ENCODE data around the gene LTA4H. TPM values are rescaled to one million over a fixed set of nuclear protein-coding genes. Genes with fewer than 3 reads are reported as not detected.

LTA4H gene
- total RNA-seq, 1 experiment from 2014 or later: 51.8 TPM

- POLR2A ChIA-PET (ENCODE audit: low non-redundant PET): no interaction called here
- CTCF ChIA-PET: no interaction called here
- DNase-seq (ENCODE audit: low spot score): no peak
Measured at GRCh38 chr12:96039516-96039915, 4.1 kb upstream of the LTA4H start.

GRCh38 chr12:96036765-96037455, 1.5 kb upstream of the LTA4H start:
- Histone ChIP-seq H3K4me1 (ENCODE audit: insufficient read depth, low read length, poor library complexity, severe bottlenecking) (peaks cover 5% of the 10 kb centered on the region), H3K36me3 (ENCODE audit: insufficient read depth, low read length, poor library complexity, severe bottlenecking) (no peaks in the 10 kb centered on the region), H3K27me3 (replicated peaks; ENCODE audit: insufficient read depth, low read depth, low read length, poor library complexity) (no peaks in the 10 kb centered on the region), H3K4me3 (ENCODE audit: low read depth, low read length, poor library complexity, severe bottlenecking) (no peak overlapping the region), H3K27ac (ENCODE audit: low read depth, low read length, poor library complexity, severe bottlenecking) (no peak overlapping the region), H3K9me3 (ENCODE audit: low read depth, low read length, poor library complexity, severe bottlenecking) (no peaks in the 10 kb centered on the region)
- TF ChIP-seq CTCF (conservative IDR thresholded peaks at IDR 0.05; ENCODE audit: low read depth, low read length) (no peak), EZH2 (IDR thresholded peaks at IDR 0.05; ENCODE audit: borderline replicate concordance, low read depth, low read length, poor library complexity, severe bottlenecking) (no peak)
- ChIA-PET POLR2A (ENCODE audit: low non-redundant PET) (no interaction called here), CTCF (no interaction called here)
- no peak for DNase-seq (ENCODE audit: low spot score)
- BruUV-seq (replicated peaks): no TSS peak
- intact Hi-C loops (cut with micrococcal nuclease; ENCODE audit: unreplicated experiment): no loop called here

More at GRCh38 chr12:96039516-96039915, 4.1 kb upstream of the LTA4H start:
- intact Hi-C loops (cut with micrococcal nuclease; ENCODE audit: unreplicated experiment): no loop called here
- no TSS peak for BruUV-seq (replicated peaks)
- no peaks in the 10 kb centered on the region for H3K4me1 ChIP-seq (ENCODE audit: insufficient read depth, low read length, poor library complexity, severe bottlenecking)
- no peaks in the 10 kb centered on the region for H3K9me3 ChIP-seq (ENCODE audit: low read depth, low read length, poor library complexity, severe bottlenecking)
- no peaks in the 10 kb centered on the region for H3K36me3 ChIP-seq (ENCODE audit: insufficient read depth, low read length, poor library complexity, severe bottlenecking)
- H3K27ac ChIP-seq (ENCODE audit: low read depth, low read length, poor library complexity, severe bottlenecking): no peak overlapping the region
- no peak for TF ChIP-seq EZH2 (IDR thresholded peaks at IDR 0.05; ENCODE audit: borderline replicate concordance, low read depth, low read length, poor library complexity, severe bottlenecking)
- TF ChIP-seq CTCF (conservative IDR thresholded peaks at IDR 0.05; ENCODE audit: low read depth, low read length): no peak
- no peak overlapping the region for H3K4me3 ChIP-seq (ENCODE audit: low read depth, low read length, poor library complexity, severe bottlenecking)
- H3K27me3 ChIP-seq (replicated peaks; ENCODE audit: insufficient read depth, low read depth, low read length, poor library complexity): no peaks in the 10 kb centered on the region

GRCh38 chr12:96034621-96035282, 635 bp downstream of the LTA4H start:
- Histone ChIP-seq H3K4me3 (ENCODE audit: low read depth, low read length, poor library complexity, severe bottlenecking) (peak overlapping the region; percentile 77), H3K4me1 (ENCODE audit: insufficient read depth, low read length, poor library complexity, severe bottlenecking) (peaks cover 5% of the 10 kb centered on the region), H3K9me3 (ENCODE audit: low read depth, low read length, poor library complexity, severe bottlenecking) (no peaks in the 10 kb centered on the region), H3K36me3 (ENCODE audit: insufficient read depth, low read length, poor library complexity, severe bottlenecking) (no peaks in the 10 kb centered on the region), H3K27me3 (replicated peaks; ENCODE audit: insufficient read depth, low read depth, low read length, poor library complexity) (no peaks in the 10 kb centered on the region), H3K27ac (ENCODE audit: low read depth, low read length, poor library complexity, severe bottlenecking) (peak overlapping the region; percentile 63)
- ChIA-PET POLR2A (ENCODE audit: low non-redundant PET) (no interaction called here), CTCF (no interaction called here)
- DNase-seq (ENCODE audit: low spot score): peak; percentile 25
- TF ChIP-seq CTCF (conservative IDR thresholded peaks at IDR 0.05; ENCODE audit: low read depth, low read length): no peak
- no peak for TF ChIP-seq EZH2 (IDR thresholded peaks at IDR 0.05; ENCODE audit: borderline replicate concordance, low read depth, low read length, poor library complexity, severe bottlenecking)
- intact Hi-C loops (cut with micrococcal nuclease; ENCODE audit: unreplicated experiment): no loop called here
- BruUV-seq (replicated peaks): no TSS peak

Measured in A673 (cell line).